RCC 7860 (cell line): Measurements from ENCODE around the gene NTN5.
"Not testable (repeated sequence)": the region's sequence is repeated elsewhere in the genome, so short reads cannot be mapped to it uniquely, and the experiment has no call there.

Source experiments
- DNase-seq: peaks from one replicate; pipeline ENCODE4 v3.0.0-alpha.2; 2015; ENCODE audit warnings: low spot score
- FAIRE-seq: peaks from 2 replicates; lab custom pipeline; 2012; peaks lifted over from hg19 to GRCh38; lab: Jason Lieb, UNC

The NTN5 gene

GRCh38 chr19:48645620-48646000 lies 27.2 kb downstream of the NTN5 start:
- FAIRE-seq (no peak), DNase-seq (no peak)

GRCh38 chr19:48644839-48645619 lies 27.8 kb downstream of the NTN5 start:
- FAIRE-seq, result no peak
- DNase-seq, result peak; percentile 23

- no peak for DNase-seq
- no peak for FAIRE-seq
Measured at GRCh38 chr19:48644355-48644754, 28.5 kb downstream of the NTN5 start.

- FAIRE-seq (no peak), DNase-seq (no peak)
Measured at GRCh38 chr19:48642862-48643261, 30.0 kb downstream of the NTN5 start.

- FAIRE-seq (no peak), DNase-seq (no peak)
Measured at GRCh38 chr19:48641850-48642249, 31.0 kb downstream of the NTN5 start.

GRCh38 chr19:48639483-48640375 lies 33.1 kb downstream of the NTN5 start:
- FAIRE-seq (no peak), DNase-seq (no peak)

- FAIRE-seq (no peak), DNase-seq (no peak)
Measured at GRCh38 chr19:48638831-48639381, 33.9 kb downstream of the NTN5 start.

GRCh38 chr19:48637948-48638830 lies 34.6 kb downstream of the NTN5 start:
- no peak for DNase-seq
- no peak for FAIRE-seq

GRCh38 chr19:48637449-48637947 lies 35.3 kb downstream of the NTN5 start:
- FAIRE-seq (no peak), DNase-seq (peak; percentile 55)

- DNase-seq, result no peak
- FAIRE-seq, result no peak
Measured at GRCh38 chr19:48636859-48637448, 35.9 kb downstream of the NTN5 start, which contains the start of gene DBP. TSS of gene DBP (minus strand) at chr19:48637379. CDS start at chr19:48636994, 385 bp downstream.

GRCh38 chr19:48635966-48636858 lies 36.6 kb downstream of the NTN5 start:
- DNase-seq (no peak), FAIRE-seq (no peak)

GRCh38 chr19:48635263-48635965 lies 37.4 kb downstream of the NTN5 start:
- DNase-seq (no peak), FAIRE-seq (no peak)

- peak; percentile 58 for DNase-seq
- FAIRE-seq, result no peak
Measured at GRCh38 chr19:48634424-48635262, 38.2 kb downstream of the NTN5 start.

GRCh38 chr19:48634036-48634342 lies 38.8 kb downstream of the NTN5 start:
- FAIRE-seq, result no peak
- DNase-seq, result no peak

GRCh38 chr19:48633148-48634035 lies 39.4 kb downstream of the NTN5 start:
- DNase-seq (no peak), FAIRE-seq (no peak)

GRCh38 chr19:48632692-48633147 lies 40.1 kb downstream of the NTN5 start:
- peak; percentile 64 for DNase-seq
- FAIRE-seq, result no peak

GRCh38 chr19:48632286-48632685 lies 40.5 kb downstream of the NTN5 start:
- FAIRE-seq, DNase-seq: not testable (repeated sequence)
